H1 (cell line): Measurements from ENCODE around the gene CD81. TPM values are rescaled to one million over a fixed set of nuclear protein-coding genes. Genes with fewer than 3 reads are reported as not detected.

Experiments used
- CHD1 ChIP-seq: IDR thresholded peaks from 2 replicates; pipeline ENCODE4 v1.6.1; 2012; ENCODE audit warnings: low read depth, low read length, improper control_type of control experiment
- CREB1 ChIP-seq: IDR thresholded peaks from 2 replicates; pipeline ENCODE4 v1.6.1; 2012; ENCODE audit warnings: inconsistent platforms
- EZH2 ChIP-seq: fragments of 200-600 bp; sonication (generic); IDR thresholded peaks from 2 replicates; pipeline ENCODE4 v1.7.1; 2012; ENCODE audit warnings: low read depth, mild to moderate bottlenecking, moderate library complexity, low read length, inconsistent platforms; ENCODE audit not compliant: severe bottlenecking
- JUND ChIP-seq: IDR thresholded peaks from 2 replicates; pipeline ENCODE4 v1.6.1; 2011; ENCODE audit warnings: mild to moderate bottlenecking, improper control_type of control experiment, low read length
- TAF1 ChIP-seq: IDR thresholded peaks from 2 replicates; pipeline ENCODE4 v1.6.1; 2011; ENCODE audit warnings: mild to moderate bottlenecking, low read depth, low read length
- polyA plus RNA-seq, 7 experiments: library from polyadenylated mRNA; depleted of rRNA in 3 of 7; stranded (reverse) in 5 of 7; unstranded in 2 of 7; fragments of >200 nt in 5 of 7; fragments of 200-250 nt in 2 of 7; gene quantifications; 1 replicate in 5 of 7; 2 replicates in 1 of 7; 4 replicates in 1 of 7; pipeline versions ENCODE4 v1.2.1 to v1.2.3, GENCODE V29; 2011 to 2013; ENCODE audit warnings: missing spikeins in 2 of 7, mixed read lengths in 2 of 7
- total RNA-seq: library from RNA; stranded (reverse); fragmentation: NEBNext Ultra II Directional; extraction: Animal tissue kit (Norgen Biotek cat#: 25700); gene quantifications from 2 replicates; pipeline ENCODE4 v1.2.1, GENCODE V29; 2021

CD81 gene
- total and polyA plus RNA-seq, 2 of the 8 experiments (the other 6 are each of a cell fraction or from before 2014, with no cell fraction given), result 238 to 309 TPM

- TF ChIP-seq CREB1 (no peak), JUND (no peak), TAF1 (no peak), CHD1 (no peak), EZH2 (no peak)
These were observed 60.4 kb downstream of the CD81 start (continued) for GRCh38 chr11:2437516-2437915.
